ENCODE data around the gene FADD.
"Not testable (repeated sequence)": the region's sequence is repeated elsewhere in the genome, so short reads cannot be mapped to it uniquely, and the experiment has no call there.

FADD gene

DNA sequence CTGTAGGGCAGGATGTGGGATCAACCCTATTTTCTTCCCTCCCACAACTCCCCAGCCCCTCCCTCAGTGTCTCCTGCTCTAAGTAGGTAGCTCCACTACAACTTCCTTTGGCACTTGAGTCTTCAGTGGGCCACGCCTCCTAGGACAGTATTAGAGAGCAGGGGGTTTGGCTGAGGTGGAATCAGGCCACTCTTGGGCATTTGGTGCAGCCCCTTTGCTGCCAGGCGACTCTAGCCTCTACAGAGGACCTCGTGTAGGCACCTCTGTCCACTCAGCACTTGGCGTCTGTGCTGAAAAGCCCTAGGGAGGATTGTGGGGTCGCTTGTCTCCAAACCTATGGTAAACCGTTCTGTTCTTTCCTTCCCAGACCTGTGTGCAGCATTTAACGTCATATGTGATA is 2.7 kb downstream of the FADD start:
- no peak for FAIRE-seq

DNA sequence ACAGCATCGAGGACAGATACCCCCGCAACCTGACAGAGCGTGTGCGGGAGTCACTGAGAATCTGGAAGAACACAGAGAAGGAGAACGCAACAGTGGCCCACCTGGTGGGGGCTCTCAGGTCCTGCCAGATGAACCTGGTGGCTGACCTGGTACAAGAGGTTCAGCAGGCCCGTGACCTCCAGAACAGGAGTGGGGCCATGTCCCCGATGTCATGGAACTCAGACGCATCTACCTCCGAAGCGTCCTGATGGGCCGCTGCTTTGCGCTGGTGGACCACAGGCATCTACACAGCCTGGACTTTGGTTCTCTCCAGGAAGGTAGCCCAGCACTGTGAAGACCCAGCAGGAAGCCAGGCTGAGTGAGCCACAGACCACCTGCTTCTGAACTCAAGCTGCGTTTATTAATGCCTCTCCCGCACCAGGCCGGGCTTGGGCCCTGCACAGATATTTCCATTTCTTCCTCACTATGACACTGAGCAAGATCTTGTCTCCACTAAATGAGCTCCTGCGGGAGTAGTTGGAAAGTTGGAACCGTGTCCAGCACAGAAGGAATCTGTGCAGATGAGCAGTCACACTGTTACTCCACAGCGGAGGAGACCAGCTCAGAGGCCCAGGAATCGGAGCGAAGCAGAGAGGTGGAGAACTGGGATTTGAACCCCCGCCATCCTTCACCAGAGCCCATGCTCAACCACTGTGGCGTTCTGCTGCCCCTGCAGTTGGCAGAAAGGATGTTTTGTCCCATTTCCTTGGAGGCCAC is 3.3 kb downstream of the FADD start:
- FAIRE-seq: no peak

DNA sequence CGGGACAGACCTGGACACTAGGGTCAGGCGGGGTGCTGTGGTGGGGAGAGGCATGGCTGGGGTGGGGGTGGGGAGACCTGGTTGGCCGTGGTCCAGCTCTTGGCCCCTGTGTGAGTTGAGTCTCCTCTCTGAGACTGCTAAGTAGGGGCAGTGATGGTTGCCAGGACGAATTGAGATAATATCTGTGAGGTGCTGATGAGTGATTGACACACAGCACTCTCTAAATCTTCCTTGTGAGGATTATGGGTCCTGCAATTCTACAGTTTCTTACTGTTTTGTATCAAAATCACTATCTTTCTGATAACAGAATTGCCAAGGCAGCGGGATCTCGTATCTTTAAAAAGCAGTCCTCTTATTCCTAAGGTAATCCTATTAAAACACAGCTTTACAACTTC is 3.9 kb downstream of the FADD start:
- FAIRE-seq: no peak

DNA sequence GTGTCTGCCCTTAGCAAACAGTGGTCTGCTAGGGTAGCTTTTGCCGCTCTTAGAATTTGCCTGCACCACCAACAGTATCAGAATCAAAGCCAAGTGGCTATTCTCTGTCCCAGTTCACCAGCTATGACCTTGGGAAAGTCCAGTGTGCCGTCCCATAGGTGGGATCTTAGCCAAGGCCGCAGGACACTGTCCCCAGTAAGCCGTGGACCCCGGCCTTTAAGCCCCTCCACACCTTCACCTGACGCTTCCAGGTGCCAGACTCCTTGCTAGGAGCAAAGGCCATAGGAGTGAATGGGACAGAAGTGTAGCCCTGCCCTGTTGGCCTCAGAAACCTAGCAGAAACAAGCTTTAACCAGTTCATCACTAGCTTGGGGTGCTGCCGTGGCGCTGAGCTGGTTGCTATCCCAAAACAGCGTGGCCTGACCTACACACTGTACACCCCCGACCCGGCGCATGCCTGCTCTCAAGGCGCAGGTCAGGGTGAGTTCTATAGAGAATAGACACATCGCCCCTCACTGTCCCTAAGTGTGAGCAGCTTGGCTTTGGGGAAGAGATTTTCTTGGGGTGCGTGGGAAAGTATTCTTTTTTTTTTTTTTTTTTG is 4.5 kb downstream of the FADD start:
- no peak for FAIRE-seq

DNA sequence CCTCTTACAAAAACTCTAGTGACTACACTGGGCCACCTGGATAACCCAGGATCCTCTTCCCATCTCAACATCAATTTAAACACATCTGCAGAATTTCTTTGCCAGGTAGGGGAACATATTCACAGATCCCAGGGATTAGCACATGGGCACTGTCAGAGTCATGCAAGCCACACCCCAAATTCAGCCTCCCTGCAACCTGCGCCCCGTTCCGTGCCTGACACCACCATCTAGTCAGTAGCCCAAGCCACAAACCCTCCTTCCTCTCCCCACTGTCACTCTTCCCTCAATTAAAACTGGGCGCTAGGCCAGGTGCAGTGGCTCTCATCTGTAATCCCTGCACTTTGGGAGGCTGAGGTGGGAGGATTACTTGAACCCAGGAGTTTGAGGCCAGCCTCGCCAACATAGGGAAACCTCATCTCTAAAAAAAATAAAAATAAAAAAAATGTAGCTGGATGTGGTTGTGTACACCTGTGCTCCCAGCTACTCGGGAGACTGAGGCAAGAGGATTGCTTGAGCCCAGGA is 6.4 kb downstream of the FADD start:
- FAIRE-seq: no peak

DNA sequence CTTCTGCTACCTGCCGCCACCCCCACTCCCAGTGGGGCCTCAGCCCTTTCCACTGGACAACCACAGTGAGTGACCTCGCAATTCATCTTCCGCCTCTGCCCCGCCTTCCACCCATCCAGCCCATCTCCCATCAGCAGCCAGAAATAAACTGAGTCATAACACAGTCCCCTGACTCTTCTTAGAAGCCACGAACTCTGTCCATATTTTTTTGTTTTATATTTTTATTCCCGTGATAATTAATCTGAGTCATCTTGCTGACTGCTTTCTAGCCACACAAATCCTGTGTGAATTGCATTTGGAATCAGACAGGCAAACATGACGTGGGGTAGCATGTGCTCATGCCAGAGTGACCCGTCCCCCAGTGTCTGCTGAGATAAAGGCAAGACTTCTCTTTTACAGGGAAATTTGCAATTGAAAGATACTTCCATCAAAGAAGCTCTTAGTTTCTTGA is 7.0 kb downstream of the FADD start:
- FAIRE-seq: no peak

DNA sequence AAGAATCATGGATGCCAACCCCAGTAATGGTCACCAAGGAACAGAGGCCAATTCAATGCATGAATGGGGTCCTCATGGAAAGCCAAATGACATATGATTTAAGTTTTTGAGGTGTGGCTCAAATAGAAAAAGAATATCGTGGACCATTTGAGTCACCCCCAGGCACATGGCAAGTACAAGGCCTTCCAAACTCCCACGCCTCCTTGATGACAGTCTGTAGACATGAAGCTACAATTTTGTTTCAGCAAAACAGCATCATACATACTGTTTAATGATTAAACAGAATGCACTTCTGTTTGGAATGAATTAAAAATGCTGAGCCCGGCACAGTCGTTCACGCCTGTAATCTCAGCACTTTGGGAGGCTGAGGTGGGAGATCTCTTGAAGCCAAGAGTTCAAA is 7.4 kb downstream of the FADD start:
- no peak for FAIRE-seq

DNA sequence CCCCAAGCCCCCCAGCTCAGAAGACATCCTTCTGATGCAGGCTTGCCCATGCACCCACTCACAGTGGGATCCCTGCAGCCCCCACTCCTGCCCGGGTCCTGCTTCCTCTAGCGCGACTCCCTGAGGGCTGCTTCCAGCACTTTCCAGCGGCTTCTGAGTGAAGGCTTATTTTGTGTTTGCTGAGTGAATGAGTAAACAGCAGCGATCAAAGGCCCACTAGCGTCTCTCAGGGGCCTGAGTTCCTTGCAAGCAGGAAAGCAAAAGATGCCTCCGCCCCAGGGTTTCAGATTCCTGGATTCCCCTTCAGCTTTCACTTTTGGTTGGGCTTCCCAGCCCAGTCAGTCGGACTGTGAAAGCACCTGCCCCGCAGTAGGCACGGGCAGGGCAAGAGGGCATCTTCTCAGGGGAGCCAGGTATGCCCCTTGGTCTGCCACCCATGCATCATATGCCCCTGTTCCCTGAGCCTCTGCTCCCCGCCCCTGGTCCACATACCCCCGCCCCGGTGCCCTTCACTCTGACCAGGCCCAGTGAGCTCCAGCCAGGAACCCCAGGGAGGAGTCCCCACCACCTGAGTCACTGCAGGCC is 9.2 kb downstream of the FADD start:
- FAIRE-seq: no peak

DNA sequence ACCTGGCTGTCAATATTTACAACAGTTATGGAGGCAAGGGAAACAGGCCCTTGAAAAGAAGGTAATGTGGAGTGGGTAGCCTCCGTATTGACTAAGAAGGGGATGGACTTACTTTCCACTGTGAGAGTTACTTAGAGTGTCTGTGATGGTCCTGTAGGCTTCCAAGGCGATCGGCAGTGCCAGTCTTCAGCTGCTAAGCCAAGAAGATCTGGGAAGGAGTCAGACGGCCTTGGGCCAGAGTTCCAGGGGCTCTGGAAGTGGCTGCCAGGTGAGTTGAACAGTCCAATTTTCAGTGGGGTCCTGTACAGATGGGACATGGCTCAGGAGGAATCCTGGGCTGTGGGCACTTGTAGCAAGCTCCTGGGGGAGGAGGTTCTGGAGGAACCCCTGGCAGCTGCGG is 14.3 kb downstream of the FADD start:
- not testable (repeated sequence) for FAIRE-seq

DNA sequence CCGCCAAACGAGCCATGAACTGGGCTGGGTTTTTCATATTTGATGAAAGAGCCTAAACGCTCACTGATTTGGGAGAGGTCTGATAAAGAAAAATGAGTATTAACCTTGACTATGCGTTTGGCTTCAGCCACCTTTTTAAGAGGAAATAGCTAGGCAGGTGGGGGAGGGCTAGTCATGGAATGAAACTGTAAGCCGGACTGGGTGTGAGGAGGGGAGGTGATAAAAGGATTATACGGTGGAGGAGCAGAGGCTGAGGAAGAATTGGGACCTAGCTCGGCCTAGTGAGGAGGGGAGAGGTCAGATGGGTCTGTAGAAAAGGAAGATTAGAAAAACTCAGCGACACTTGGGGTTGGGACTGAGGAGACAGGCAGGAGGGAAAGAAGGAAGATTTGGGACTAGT is 15.0 kb downstream of the FADD start:
- not testable (repeated sequence) for FAIRE-seq

DNA sequence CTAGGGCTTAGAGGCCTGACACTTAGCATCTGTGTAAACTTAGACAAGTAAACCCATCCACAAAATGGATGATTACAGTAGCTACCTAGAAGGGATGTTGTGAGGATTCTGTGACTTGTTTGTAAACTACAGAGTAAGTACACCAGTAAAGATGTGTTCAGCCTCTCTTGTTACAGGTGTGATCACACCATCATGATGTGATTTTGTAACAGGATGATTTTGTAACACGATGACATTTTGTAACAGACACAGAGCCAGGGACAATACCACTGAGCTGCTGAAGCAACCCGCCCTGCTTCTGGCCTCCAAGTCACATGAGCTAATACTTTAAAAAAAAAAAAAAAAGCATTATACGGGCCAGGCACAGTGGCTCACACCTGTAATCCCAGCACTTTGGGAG is 17.0 kb downstream of the FADD start:
- FAIRE-seq: no peak

DNA sequence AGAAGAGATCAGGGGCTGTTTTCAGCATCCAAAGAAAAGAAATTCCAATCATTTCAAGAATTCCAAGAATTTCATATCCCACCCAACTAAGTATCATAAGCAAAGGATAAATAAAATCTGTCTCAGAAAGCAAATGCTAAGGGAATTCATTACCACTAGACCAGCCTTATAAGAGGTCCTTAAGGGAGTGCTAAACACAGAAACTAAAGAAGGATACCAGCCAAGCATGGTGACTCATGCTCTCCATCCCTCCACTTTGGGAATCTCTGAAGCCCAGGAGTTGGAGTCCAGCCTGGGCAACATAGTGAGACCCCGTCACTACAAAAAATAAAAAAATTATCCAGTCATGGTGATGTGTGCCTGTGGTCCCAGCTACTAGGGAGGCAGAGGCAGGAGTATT is 17.8 kb downstream of the FADD start:
- no peak for FAIRE-seq

DNA sequence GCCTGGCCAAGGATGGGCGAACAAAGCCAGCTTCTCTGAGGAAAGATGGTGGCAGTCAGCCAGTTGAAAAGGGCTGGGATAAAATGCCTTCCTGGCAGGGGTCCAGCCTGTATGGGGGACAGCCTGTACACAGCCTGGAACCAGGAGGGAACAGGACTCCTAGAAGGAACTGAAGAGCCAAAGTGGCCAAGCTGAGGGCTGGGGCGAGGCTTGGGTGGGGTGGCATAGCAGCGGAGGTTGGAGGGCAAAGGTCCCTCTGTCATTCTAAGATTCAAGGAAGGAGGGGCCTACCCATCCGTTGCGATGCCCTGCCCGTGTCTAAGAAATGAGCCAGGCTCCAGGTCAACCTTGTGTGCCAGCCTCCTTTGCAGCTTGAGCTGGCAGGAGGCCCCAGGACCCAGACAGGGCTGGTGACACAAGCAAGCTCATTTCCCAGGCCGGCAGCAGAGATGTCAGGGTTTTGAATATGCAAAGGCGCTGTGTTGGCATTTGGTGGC is 22.6 kb downstream of the FADD start:
- FAIRE-seq: no peak

DNA sequence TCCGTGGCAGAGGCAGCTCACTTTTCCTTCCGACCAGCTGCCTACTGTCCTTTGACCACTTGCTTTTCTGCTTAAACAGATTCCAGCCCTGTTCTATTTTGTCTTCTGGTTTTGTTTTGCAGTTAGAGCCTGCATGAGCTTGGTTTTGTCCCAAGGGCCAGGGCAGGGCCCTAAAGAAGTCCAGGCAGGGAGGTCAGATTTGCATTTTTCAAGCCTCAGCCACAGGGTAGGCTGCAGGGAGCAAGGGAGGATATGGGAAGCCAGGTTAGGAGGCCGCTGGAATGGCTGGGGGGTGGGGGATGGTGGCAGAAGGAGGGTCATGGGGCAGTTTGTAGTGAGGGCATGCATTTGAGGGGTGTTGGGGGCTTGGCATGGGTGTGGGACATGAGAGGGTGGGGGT is 23.1 kb downstream of the FADD start:
- no peak for FAIRE-seq

DNA sequence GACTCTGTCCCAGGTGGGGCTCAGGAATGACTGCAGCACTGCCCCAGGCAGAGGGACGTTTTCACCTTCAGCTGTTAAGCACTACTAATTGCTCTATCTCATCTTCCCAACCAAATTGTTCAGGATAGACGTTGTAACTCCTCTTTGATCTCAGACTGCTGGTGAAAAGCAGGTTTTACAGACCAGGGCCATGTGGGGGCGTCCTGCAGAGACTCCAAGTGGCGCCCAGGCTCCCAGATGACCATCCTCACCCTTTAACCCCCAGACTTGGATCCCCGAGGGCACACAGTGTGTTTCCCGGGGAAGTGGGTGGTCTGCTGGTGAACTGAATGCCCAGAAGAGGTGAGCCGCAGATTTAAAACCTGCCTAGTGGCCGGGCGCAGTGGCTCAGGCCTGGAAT is 23.9 kb downstream of the FADD start:
- FAIRE-seq: no peak

DNA sequence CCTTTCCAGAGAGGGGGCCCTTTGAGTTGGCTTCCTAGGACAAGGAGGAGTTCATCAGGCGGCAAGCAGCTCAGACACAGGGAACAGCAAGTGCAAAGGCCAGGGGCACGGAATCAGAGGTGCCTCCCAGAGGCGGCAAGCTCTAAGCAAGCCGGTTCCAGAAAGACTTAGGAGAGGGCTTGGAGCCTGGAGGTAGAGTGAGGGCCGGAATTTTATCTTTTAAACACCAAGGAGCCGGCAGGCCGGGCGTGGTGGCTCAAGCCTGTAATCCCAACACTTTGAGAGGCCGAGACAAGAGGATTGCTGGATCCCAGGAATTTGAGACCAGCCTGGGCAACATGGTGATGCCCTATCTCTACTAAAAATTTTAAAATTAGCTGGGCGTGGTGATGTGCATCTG is 26.6 kb downstream of the FADD start:
- FAIRE-seq: no peak

DNA sequence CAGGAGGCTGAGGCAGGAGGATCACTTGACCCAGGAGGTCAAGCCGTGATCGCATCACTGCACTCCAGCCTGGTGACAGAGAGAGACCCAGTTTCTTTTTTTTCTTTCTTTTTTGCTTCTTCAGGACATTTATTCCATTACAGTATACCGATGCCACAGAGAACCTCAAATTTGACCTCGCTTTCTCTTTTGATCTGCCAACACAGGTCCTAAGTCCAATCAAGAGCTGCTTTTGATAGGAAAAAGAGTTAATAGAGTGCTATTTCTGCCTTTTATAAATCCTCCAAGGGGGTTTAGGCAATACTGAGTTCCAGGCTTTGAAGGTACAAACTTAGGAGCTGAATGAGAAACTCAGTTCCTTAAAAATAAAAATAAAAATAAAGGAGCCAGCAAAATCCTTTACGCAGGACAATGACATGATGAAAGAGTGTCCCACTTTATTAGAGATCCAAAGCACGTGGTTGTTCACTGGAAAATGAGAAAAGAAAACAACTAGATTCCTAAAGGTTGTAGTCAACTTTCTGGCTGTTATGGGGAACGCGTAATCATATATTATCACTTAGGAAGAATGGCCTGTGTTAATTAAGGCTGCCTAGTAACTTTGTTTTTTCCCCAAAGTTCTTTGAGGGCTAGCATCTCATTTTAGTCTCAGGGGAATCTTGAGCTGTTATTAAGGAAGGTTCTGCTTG is 27.2 kb downstream of the FADD start:
- FAIRE-seq: no peak

DNA sequence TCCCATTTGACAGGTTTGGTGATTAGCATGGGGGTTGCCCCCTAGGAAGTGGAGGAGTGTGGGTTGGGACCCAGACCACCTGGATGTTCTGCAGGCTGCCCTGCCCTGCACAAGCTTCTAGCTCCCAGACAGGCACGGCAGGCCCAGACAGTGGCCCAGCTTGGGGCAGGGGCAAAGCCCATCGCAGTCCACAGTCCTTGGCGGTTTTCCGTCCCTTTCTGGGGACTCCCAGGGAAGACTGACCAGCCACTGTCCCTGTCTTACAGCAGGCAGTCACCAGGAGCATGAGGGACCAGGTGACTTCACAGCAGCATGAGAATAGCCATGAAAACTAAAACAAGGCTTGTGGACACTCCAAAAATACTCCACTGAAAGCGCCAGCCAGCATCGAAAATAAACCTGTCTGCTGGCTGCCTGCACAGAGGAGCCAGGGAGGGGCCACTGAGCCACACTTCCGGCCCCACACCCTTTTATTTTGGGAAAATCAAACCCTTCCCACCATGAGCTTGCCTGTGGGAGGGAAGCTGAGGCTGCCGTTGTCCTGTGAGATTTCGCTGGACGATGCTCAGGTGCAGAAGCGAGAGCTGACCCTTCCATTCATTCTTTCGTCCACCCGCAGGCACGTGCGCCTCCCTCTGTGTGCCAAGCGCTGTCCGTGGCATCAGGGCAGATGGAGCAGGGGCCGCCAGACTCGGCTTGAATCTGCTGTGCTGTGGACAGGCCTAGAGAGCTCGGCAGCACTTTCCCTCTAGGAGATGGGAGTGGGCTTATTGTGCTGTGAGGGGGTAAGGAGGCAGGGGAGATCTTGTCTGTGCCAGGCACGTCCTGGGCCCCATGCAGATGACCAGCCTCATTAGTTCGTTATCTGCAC is 28.0 kb downstream of the FADD start:
- FAIRE-seq: no peak

DNA sequence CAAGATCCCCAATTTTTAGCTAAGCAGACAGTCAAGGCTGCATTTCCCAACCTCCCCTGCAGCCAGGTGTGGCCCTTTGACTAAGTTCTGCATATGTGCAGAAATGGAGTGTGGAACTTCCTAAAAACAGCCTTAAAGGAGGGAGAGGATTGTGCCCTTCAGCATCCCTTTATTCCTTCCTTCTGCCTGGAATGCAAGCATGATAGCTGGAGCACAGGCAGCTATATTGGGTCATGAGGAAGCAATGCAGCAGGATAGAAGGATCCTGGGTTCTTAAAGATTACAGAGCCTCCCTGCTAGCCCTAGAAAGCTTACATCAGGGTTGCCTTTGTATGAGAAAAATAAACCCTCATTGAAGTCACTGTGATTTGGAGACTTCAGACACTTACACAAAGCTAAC is 29.9 kb downstream of the FADD start:
- FAIRE-seq: no peak

DNA sequence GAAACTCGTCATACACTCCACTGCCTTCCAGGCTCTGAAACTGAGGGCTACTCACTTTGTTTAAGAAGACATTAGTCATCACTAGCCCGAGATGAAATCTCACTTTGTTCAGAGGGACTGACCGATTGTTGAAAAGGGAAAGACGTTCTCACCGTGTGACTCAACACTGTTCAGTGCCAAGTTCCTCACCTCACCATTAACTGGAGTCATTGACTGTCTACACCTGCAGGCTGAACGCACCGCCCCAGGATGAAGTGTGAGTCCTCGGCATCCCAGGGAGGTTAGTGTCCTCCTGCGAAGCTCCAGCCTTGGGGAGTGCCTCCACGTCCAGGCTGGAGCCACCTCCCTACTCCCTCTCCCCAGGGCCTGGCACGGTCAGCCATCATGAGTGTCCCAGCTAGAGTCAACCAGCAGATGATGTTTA is 30.4 kb downstream of the FADD start:
- no peak for FAIRE-seq

DNA sequence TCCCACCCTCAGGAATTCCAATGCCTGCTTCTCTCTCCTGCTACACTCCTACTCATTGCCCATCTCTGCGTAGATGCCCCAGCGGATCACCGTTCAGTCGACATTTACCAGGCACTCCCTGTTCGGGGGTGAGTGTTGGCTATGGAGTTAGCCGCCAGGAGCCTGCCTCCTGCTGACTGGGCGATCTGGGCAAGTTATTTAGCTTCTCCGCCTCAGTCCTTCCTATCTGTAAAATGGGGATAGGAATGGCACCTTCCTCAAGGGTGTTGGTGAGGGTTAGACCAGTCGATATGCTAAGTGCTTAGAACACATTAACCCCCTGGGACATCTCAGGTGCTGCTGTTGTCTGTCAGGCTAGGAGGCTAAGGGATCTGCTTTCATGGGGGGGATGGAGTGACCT is 30.9 kb downstream of the FADD start:
- no peak for FAIRE-seq

DNA sequence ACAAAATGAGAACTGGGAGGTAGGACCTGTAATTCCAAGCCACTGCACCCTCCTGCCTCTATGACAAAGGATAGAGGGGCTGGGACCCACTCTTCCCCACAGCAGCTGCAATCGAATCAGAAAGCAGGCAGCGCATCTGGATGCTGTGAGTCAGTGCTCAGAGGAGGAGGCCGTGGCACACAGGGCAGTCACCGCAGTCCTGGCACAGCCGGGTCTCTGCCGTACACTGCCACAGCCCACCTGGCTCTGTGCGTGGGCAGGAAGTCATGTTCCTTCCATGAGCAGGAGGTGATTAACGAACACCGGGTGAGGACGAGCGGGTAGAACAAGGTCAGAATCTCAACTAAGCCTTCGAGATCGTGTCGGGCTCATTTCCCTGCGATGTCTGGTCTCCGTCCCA is 37.2 kb downstream of the FADD start:
- FAIRE-seq: no peak
